Hepatocyte (in vitro differentiated cells): ENCODE data around the gene ATP2B3. TPM values are rescaled to one million over a fixed set of nuclear protein-coding genes. Genes with fewer than 3 reads are reported as not detected.

Experiments used
- DNase-seq: peaks from one replicate; pipeline ENCODE4 v3.0.0-alpha.2; 2016; ENCODE audit warnings: low spot score
- H2AFZ ChIP-seq: fragments of 200-600 bp; sonication (generic); 2 replicates; pipeline ENCODE4 v1.6.0; 2016; ENCODE audit warnings: antibody characterized with exemption, mild to moderate bottlenecking
- H3K27ac ChIP-seq: fragments of 200-600 bp; sonication (generic); 2 replicates; pipeline ENCODE4 v1.5.1; 2016; ENCODE audit warnings: mild to moderate bottlenecking
- H3K27me3 ChIP-seq: fragments of 200-600 bp; sonication (generic); 2 replicates; pipeline ENCODE4 v1.6.1; 2016
- H3K36me3 ChIP-seq: fragments of 200-600 bp; sonication (generic); replicated peaks from 2 replicates; pipeline ENCODE4 v1.5.1; 2016; ENCODE audit warnings: low read depth; ENCODE audit not compliant: insufficient read depth
- H3K4me1 ChIP-seq: fragments of 200-600 bp; sonication (generic); 2 replicates; pipeline ENCODE4 v1.5.1; 2016; ENCODE audit warnings: mild to moderate bottlenecking, moderate library complexity; ENCODE audit not compliant: insufficient read depth
- H3K4me2 ChIP-seq: fragments of 200-600 bp; sonication (generic); 2 replicates; pipeline ENCODE4 v1.6.0; 2016
- H3K4me3 ChIP-seq: fragments of 200-600 bp; sonication (generic); 2 replicates; pipeline ENCODE4 v1.5.1; 2016; ENCODE audit warnings: mild to moderate bottlenecking
- H3K79me2 ChIP-seq: fragments of 200-600 bp; sonication (generic); 2 replicates; pipeline ENCODE4 v1.6.0; 2017; ENCODE audit warnings: mild to moderate bottlenecking
- H3K9me2 ChIP-seq: fragments of 200-600 bp; sonication (generic); replicated peaks from 2 replicates; pipeline ENCODE4 v1.6.0; 2017; ENCODE audit warnings: mild to moderate bottlenecking; ENCODE audit not compliant: insufficient read depth
- H3K9me3 ChIP-seq: fragments of 200-600 bp; sonication (generic); 2 replicates; pipeline ENCODE4 v1.5.1; 2016; ENCODE audit warnings: low read depth, mild to moderate bottlenecking
- H4K20me1 ChIP-seq: fragments of 200-600 bp; sonication (generic); 2 replicates; pipeline ENCODE4 v1.6.0; 2016; ENCODE audit warnings: mild to moderate bottlenecking; ENCODE audit not compliant: insufficient read depth, poor library complexity, severe bottlenecking
- CTCF ChIP-seq: fragments of 200-600 bp; sonication (generic); IDR thresholded peaks from 2 replicates; pipeline ENCODE4 v1.5.1; 2016; ENCODE audit warnings: antibody characterized with exemption, mild to moderate bottlenecking; ENCODE audit not compliant: poor library complexity
- EZH2 ChIP-seq: fragments of 200-600 bp; sonication (generic); IDR thresholded peaks from 2 replicates; pipeline ENCODE4 v1.6.1; 2016; ENCODE audit warnings: antibody characterized with exemption, mild to moderate bottlenecking, borderline replicate concordance
- EZH2phosphoT487 ChIP-seq: fragments of 200-600 bp; sonication (generic); IDR thresholded peaks from one replicate; pipeline ENCODE4 v1.6.1; 2018; ENCODE audit warnings: antibody characterized with exemption, mild to moderate bottlenecking, low read depth, moderate library complexity; ENCODE audit not compliant: unreplicated experiment, severe bottlenecking
- WGBS: methylation state at CpG from one replicate; pipeline ENCODE4 v1.1.6; 2016; ENCODE audit warnings: low lambda C conversion rate; ENCODE audit errors: missing lambda C conversion rate; 5-methylcytosine and 5-hydroxymethylcytosine counted together
- polyA plus RNA-seq: library from polyadenylated mRNA; unstranded; fragments of >200 nt; fragmentation: Nextera tagmentation; extraction: Ambion mirVana; gene quantifications from 2 replicates; pipeline ENCODE4 v1.2.1, GENCODE V29; 2016
- total RNA-seq: library from RNA; depleted of rRNA; stranded (reverse); fragments of >200 nt; gene quantifications from 2 replicates; pipeline ENCODE4 v1.2.3, GENCODE V29; 2014

The ATP2B3 gene
- total and polyA plus RNA-seq, 2 experiments from 2014 or later: 0.07 TPM; not detected in 1

GRCh38 chrX:153621949-153622598 lies 104.6 kb downstream of the ATP2B3 start:
- H3K4me1 ChIP-seq: peaks cover 5% of the 10 kb centered on the region
- no peak for DNase-seq
- no peak overlapping the region for H3K4me3 ChIP-seq
- H3K27ac ChIP-seq: peak overlapping the region; percentile 38
- no peaks in the 10 kb centered on the region for H3K9me2 ChIP-seq
- H4K20me1 ChIP-seq: no peaks in the 10 kb centered on the region
- 89% methylated on average over 27 of the region's 27 CpGs for WGBS
- H3K9me3 ChIP-seq: no peaks in the 10 kb centered on the region
- TF ChIP-seq CTCF: no peak
- TF ChIP-seq EZH2: no peak
- no peak for TF ChIP-seq EZH2phosphoT487
- H3K4me2 ChIP-seq: no peak overlapping the region
- no peaks in the 10 kb centered on the region for H3K27me3 ChIP-seq
- no peaks in the 10 kb centered on the region for H3K79me2 ChIP-seq
- no peaks in the 10 kb centered on the region for H3K36me3 ChIP-seq
- H2AFZ ChIP-seq: no peak overlapping the region

GRCh38 chrX:153622661-153623309 lies 105.3 kb downstream of the ATP2B3 start:
- Histone ChIP-seq H3K79me2 (no peaks in the 10 kb centered on the region), H3K4me3 (no peak overlapping the region), H2AFZ (no peak overlapping the region), H3K27ac (peak overlapping the region; percentile 52), H3K27me3 (no peaks in the 10 kb centered on the region), H3K4me2 (peak overlapping the region; percentile 41), H3K9me2 (no peaks in the 10 kb centered on the region), H3K4me1 (peaks cover 5% of the 10 kb centered on the region), H4K20me1 (no peaks in the 10 kb centered on the region), H3K36me3 (no peaks in the 10 kb centered on the region), H3K9me3 (no peaks in the 10 kb centered on the region)
- no peak for DNase-seq
- 61% methylated on average over 17 of the region's 17 CpGs for WGBS
- TF ChIP-seq CTCF: no peak
- no peak for TF ChIP-seq EZH2phosphoT487
- TF ChIP-seq EZH2: no peak

- Histone ChIP-seq H3K4me2 (no peak overlapping the region), H3K27ac (peak overlapping the region; percentile 52)
- DNase-seq: no peak
Observed at GRCh38 chrX:153623310-153624029, 106.0 kb downstream of the ATP2B3 start.

More at GRCh38 chrX:153623310-153624029, 106.0 kb downstream of the ATP2B3 start:
- no peak overlapping the region for H3K4me3 ChIP-seq
- H2AFZ ChIP-seq: no peak overlapping the region
- no peaks in the 10 kb centered on the region for H4K20me1 ChIP-seq
- H3K9me2 ChIP-seq: no peaks in the 10 kb centered on the region
- 73% methylated on average over 16 of the region's 16 CpGs for WGBS
- peaks cover 5% of the 10 kb centered on the region for H3K4me1 ChIP-seq
- no peaks in the 10 kb centered on the region for H3K36me3 ChIP-seq
- no peaks in the 10 kb centered on the region for H3K79me2 ChIP-seq
- H3K27me3 ChIP-seq: no peaks in the 10 kb centered on the region
- H3K9me3 ChIP-seq: no peaks in the 10 kb centered on the region
- TF ChIP-seq EZH2phosphoT487 (no peak), EZH2 (no peak), CTCF (no peak)
